ENCODE results near the gene NABP2.
A peak's percentile ranks its signal among the peaks of the same experiment; 100 is the strongest.

Gene NABP2

DNA sequence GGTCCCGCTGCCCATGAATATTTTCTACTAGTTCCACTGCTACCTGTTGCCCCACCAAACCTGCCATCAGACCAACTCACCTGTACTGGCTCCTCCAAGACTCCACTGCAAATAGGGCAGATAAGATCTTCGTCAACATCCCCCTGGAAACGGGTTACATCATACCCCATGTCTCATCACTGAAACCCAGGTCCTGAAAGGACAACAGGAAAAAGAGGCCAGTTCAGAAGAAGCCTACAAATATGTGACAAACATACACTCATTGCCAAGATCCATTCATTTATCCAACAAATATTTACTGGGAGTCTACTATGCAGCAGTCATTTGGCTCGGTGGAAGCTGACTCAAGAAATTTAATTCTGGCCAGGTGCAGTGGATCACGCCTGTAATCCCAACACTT is 10.3 kb upstream of the NABP2 start:
- no peak for DNase-seq

DNA sequence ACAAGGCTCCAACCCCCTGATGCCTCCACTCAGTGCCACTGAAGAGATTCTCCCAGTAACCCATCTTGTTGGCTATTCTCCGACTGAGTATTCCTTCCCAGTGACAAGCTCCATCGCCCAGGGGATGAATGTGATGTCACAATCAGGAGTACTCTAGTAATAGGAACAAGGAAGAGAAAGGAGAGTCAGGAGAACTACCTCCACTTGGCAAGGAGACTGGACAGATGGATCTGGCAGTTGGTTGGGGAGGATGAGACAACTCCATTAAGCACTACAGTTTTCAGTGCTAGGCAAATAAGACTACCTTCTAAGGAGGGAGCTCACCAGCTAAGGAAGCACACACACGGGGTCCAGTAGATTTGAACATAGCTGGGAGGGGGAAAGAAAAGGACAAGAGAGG is 7.7 kb upstream of the NABP2 start:
- DNase-seq, result no peak

DNA sequence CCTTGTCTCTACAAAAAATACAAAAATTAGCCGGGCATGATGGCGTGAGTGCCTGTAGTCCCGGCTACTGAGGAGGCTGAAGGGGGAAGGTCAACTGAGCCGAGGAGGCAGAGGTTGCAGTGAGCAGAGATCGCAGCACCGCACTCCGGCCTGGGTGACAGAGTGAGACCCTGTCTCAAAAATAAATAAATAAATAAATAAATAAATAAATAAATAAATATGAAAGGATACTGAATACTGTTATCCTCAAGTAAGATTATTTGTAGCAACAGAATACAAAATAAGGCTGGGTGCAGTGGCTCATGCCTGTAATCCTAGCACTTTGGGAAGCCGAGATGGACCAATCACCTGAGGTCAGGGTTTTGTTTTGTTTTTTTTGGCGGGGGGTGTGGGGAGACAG is 4.3 kb upstream of the NABP2 start:
- no peak for DNase-seq

DNA sequence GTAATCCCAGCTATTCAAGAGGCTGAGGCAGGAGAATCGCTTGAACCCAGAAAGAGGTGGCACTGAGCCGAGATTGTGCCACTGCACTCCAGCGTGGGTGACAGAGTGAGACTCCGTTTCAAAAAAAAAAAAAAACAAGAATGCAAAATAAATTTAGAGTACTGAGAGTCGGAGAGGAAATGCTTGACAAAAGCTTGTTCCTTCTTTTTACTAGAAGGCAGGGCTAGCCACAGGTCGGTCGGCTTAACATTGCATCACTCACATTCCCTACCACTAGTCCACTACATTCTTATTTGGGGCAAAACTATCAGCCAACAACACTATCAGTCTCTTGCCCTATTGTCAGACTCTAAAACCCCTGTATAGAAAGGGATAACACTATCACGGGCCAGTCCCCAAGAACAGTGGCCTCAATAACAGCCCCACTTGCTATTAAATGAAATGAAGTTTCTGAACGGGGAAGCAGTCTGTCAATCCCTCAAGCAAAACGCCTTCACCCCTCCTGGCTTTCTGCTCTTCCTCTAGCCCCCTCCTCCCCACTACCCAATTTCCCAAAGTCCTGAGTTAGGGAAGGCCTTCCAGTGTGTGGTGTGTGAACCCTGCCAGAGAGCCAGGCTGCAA is 3.4 kb upstream of the NABP2 start:
- DNase-seq, result peak; percentile 54 to 86 (median 80)

DNA sequence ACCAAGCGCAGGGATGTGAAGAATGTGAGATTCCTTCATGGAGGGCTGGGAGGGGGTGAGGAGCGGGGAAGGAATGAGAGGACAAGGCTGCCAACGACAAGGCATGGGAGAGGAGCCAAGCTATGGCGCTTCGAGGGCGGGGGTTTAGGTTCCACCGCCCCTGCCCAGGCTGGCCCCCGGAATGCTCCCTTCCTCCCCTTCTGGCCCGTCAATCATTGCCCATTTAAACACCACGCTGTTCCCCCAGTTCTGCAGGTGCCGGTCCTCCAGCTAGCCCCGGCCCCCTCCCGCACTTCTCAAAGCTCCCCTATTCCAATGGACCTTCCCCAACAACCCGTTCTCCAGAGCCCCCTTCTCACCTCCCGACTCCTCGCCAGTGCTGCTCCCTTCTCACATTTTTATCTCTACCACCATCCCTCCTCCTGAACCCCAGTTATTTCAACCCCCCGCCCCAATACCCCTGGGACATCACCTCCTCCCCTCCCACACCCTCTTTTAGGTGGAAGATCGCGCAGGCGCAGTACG is 2.8 kb upstream of the NABP2 start:
- peak in 2 of 4 experiments; percentile 8 to 28 for DNase-seq

DNA sequence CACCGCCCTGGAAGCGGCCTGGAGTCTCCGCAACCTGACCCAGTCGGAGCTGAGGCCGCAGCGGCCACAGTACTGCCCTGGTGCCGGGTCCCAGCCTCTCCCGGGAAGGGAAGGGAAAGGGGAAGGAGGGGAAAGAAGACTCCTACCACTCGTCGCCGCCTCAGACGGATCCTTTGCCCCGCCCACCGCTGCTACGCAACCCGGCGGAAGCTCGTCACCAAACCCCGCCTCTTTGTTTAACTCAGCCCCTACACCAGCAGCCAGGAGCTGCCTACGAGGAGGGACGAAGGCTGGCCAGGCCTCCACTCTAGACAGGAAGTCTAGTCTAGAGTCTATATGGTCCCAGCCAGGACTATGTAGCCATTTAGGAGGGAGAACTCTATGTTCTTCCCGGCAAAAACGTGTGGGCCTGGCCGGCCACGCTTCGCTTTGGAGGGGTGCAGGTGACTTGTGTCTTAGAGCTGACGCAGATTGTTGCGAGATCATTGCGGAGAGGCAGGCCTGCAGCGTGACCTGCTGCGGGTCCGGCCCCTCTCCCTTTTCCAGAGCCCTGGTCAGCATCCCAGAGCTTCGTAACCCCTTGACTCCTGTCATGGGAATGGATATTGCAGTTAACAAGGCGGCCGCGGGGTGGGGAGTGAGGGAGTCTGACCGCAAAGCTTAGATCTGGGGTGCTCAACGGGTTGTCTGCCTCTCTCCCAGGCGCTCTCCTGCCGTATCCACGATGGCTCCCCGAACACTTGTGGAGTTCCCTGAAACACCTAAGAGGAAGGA is 2.2 kb upstream of the NABP2 start, which contains the start of gene RNF41:
Gene RNF41, minus strand, starts transcription at position 166 of the 774 bp plus-strand sequence. CDS start 7,875 bp downstream, outside the sequence.
- peak; percentile 97 to 99 (median 98) for DNase-seq

DNA sequence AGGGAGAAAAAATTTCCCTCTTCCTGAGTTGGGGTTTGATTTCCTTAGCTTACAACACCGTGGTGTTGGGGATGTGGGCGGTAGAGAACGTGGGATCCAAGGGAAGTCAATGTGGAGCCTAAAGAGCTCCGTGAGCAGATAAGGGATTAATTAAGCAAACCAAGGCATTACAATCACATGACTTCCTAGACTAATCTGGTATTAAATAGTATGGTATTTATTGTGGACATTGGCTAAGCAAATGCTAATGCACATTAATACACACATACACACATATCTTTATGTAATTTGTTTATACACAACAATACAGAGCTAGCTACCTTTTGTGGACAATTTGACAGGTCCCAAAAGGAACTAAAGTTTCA is 1.6 kb upstream of the NABP2 start:
- peak in 1 of 4 experiments; percentile 56 for DNase-seq

DNA sequence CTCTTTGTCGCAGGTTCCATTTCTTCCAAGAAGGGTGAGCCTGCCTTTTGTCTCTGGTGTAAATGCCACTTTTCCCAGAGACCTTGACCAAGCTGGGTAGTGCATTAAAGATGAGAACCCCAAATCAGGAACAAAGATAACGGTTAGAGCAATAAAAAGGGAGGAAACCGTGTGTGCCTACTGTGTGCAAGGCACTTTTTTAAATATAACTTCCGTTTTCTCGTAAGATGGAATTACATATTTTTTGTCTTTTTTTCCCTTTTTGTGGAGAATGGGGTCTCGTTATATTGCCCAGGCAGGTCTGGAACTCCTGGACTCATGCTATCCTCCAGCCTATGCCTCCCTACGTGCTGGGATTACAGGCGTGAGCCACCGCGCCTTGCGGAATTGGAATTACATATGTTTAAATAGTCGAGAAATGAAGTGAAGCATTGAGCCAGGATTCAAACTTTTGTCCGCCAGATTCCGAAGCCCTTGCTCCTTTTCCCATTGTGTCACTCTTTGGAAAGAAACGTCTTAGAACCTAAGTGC is 506 bp upstream of the NABP2 start:
- DNase-seq, result no peak

DNA sequence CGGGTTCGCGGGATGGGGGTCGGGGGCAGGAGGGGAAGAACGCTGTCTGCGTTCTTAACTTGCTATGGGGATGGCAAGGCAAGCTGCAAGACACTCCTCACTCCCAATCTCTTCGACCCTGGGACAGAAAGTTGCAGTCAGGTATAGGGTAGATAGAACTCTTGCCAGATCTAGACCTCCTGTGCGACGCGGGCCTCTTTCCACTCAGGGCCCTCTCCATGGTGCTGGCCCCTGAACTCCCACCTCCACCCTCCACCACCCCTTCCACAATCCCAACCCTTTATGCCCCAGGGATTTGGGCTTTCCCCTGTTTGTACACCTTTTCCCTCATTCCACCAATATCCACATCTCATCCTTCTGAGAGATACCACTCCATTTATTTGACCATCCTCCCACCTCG is 812 bp downstream of the NABP2 start:
- no peak for DNase-seq

DNA sequence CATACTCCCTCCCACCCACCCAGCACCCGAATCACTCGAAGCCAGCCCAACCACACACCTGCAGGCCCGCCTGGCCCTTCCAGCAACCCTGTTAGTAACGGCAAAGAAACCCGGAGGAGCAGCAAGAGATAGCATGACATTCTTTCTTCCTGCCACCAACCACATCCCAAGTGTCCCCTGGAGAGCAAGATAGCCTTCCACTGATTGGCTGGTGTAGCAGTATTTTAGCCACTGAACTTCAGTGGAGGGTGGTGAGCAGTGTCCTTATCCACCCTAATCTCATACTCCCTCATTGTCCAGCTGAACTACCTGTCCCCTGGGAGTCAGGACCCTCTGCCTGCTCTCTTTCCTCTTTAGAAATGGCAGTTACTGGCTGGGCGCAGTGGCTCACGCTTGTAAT is 4.9 kb downstream of the NABP2 start:
- no peak for DNase-seq

DNA sequence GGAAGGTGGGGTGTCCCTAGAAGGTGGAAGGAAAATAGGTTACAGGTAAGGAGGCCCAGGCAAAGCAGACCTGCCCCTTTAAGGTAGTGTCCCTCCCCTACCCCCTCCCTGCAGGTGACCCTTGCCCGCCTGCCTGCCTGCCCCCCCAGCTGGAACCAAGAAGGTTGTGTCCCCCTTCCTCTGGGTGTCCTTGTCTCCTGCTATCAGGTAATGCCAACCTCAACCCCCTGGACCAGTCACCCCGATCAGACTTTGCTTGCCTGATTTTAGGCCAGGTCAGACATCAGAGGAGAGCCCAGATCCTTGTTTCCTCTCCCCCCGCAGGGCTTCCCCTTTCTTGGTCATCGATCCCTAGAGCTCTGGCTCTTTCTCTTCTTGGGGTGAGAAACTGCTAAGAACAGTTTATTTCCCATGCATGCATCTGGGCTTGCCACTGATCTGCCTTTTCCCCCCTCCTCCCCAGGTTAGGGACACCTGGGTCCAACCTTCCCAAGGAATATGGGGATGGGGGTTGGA is 5.8 kb downstream of the NABP2 start, which contains the start of gene SLC39A5:
Gene SLC39A5, plus strand, starts transcription at position 136 of the 516 bp plus-strand sequence. CDS start 1,224 bp downstream, outside the sequence.
- DNase-seq, result peak in 1 of 4 experiments; percentile 22

DNA sequence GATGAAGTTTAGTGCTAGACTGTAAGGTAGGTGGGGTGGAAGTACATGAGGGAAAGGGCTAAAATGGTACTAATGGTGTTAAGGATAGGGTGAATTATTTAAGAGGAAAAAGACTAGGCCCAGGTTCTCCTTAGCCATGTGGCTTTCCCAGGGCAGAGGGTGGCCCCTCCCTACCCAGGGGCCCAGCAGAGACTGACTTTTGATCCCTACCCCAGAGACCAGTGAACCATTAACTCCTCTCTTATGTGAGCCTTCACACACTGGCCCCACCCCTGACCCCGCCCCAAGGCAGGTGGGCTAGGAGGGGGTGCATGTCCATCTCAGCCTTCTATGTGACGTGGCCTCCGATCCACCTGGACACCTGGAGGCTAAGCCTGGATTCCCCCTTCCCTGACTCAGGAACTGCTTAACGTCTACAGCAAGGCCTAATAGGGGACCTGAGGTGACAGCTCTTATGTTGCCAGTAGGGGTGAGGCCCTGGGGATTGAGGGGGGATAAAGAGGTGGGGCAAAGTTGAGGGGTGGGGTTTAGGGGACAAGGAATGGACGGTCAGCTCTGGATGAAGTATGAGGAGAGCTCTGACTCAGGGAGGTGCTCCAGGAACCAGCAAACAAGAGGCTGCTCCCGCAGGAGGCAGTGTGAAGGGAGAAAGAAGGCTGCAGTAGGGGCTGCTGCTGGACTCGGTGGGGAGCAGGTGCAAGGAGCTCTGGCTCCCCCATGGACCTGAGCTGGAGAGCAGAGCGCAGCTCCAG is 6.5 kb downstream of the NABP2 start:
- DNase-seq, result no peak

DNA sequence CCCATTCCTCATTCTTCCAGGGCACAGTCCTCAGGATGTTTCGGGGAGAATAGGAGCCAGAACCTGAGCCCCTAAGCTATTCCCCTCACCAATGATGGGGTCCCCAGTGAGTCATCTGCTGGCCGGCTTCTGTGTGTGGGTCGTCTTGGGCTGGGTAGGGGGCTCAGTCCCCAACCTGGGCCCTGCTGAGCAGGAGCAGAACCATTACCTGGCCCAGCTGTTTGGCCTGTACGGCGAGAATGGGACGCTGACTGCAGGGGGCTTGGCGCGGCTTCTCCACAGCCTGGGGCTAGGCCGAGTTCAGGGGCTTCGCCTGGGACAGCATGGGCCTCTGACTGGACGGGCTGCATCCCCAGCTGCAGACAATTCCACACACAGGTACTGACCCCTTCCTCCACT is 7.0 kb downstream of the NABP2 start:
- no peak for DNase-seq

DNA sequence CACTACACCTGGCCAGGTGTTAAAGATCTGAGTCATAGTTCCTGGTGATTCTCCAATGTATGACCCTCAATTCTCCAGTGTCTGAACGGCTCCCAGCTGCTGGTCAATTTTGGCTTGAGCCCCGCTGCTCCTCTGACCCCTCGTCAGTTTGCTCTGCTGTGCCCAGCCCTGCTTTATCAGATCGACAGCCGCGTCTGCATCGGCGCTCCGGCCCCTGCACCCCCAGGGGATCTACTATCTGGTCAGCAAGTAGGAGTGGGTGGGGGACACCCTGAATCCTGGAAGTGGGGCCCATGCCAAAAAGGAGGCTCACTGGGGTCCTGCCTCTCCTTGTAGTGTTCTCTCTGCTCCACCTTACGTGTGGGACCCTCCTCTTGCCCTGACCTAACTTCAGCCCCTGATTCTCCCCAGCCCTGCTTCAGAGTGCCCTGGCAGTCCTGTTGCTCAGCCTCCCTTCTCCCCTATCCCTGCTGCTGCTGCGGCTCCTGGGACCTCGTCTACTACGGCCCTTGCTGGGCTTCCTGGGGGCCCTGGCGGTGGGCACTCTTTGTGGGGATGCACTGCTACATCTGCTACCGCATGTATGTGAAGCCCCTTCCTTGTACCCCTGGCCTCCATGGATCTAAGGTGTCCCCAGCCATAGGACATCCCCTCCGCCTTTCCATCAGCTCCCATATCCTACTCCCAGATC is 10.7 kb downstream of the NABP2 start:
- no peak for DNase-seq

DNA sequence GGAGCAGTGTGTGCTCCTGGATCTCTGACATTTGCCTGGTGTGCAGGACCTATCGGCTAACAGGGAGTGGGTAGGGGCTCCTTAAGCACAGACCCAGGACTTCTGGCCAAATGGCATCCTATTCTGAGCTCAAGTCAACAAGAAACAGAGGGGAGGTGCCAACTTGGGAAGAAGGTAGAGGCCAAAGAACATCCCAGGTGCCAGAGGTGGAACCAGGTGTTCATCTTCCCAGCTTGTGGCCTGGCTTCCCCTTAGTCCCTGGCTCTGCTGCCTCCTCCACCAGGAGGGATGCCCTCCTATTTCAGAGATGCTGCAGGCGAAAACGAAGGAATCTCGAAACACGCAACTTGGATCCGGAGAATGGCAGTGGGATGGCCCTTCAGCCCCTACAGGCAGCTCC is 11.9 kb downstream of the NABP2 start:
- DNase-seq, result no peak

DNA sequence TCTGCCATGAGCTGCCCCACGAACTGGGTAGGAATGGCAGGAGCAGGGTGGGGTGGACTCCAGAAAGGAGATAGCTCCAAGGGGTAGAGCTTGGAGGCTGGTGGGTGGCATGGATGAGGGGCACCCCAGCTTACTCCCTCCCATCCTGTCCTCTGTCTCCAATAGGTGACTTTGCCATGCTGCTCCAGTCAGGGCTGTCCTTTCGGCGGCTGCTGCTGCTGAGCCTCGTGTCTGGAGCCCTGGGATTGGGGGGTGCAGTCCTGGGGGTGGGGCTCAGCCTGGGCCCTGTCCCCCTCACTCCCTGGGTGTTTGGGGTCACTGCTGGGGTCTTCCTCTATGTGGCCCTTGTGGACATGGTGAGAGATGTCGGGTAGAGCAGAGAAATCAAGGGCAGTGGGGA is 12.8 kb downstream of the NABP2 start:
- DNase-seq, result no peak

DNA sequence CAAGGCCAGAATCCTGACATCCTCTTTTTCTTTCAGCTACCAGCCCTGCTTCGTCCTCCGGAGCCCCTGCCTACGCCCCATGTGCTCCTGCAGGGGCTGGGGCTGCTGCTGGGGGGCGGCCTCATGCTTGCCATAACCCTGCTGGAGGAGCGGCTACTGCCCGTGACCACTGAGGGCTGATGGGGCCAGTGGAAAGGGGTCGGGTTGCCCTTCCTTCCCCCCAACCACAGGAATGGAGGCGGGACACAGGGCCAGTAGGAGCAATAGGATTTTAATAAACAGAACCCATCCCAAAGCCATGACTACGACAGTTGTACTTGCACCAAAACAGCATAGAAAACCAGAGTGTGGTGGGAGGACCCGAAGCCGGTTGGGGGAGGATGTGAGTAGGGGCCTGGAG is 13.4 kb downstream of the NABP2 start:
- no peak for DNase-seq

DNA sequence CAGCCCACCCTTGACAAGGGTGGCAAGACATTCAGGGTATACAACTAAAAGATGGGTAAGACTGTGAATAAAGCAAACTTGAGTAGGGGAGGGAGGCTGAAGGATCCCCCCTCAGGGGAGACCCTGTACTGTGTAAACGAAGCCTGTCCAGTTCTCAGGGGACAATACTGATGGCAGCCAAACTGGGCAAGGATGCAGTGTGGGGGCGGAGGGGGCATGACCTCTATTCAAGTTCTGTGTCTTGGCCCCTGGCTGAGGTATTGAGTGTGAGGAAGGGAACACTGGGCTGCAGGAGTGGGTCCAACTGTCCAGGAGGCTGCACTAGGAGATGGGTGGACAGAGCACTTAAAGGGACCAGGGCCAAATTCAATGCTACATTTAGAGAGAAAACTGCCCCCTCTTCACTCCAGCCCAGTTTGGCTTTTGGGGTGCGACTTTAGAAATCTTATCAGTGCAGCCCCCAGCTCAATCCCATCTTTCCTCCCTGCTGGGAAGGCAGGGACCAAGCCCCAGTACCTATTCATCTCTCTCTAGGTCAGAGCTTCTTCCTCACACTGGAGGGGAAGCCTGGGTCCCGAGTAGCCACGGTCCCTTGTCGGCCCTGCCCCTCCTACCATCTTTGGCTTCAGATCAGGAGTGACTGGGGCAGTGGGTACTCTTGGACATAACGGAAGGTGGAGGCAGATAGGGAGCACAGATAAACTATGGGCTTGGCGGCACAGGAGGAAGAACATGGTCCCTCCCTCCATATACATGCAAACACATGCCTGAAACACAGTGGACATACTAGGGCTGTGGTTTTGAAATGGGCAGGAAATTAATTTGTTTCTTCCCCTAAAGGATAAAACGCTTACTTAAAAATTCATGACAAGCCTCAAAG is 17.5 kb downstream of the NABP2 start:
- no peak for DNase-seq

DNA sequence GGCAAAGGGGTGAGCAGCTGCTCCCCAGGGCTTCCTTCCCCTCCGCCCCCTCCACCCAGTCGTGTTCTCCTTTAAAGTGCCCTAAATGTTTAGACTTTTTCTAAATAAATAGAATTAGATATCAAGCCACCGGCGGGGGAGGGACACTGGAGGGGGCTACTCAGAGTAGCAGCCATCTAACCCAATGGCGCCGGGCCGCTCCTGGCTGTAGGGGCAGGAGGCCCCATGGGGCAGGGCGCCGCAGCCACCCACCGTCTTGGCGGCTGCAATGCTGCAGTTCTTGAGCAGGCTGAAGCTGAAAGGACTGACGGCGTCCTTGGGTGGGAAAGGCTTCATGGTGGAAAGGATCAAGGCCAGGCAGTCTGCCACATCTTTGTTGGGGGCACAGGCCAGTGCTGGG is 18.8 kb downstream of the NABP2 start:
- DNase-seq, result no peak

DNA sequence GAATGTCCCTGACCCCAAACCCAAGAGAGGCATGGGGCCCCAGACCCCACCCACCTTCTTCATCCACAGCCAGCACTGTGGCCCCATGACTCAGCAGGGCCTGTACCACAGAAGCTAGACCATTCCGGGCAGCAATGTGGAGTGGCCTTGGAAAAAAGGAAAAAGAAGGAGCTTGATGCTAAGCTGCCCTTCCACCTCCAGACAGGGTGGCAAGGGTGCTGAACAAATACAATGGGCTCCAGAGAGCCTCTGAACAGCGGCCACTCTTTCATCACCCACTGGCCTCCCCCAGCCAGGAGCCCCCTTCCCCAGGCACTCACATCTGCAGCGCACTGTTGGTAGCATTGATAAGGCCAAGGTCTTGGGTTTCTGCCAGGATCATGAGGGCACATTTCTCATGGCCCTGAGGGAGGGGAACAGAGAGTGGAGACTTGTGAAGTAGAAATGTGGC is 19.6 kb downstream of the NABP2 start:
- no peak for DNase-seq

DNA sequence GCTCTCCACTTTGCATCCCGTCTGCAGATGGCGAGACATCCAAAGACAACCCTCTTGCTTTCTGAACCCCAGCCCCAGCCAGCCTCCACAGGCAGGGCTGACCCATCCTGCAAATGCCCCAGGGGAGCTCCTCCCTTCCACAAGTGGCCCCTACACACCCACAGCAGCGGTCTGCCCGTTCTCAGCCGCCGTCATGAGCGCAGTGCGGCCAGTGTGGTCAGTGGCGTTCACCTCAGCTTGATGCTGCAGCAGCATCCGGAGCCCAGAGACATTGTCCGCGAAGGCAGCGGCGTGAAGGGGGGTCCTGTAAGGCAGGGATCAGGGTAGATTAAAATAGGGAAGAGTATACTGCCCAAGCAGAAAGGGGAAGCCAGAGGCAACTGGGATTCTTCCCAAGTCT is 20.4 kb downstream of the NABP2 start:
- no peak for DNase-seq
